ENCODE results near the gene HOMER2.
"Not testable (repeated sequence)": the region's sequence is repeated elsewhere in the genome, so short reads cannot be mapped to it uniquely, and the experiment has no call there.

Gene HOMER2

DNA sequence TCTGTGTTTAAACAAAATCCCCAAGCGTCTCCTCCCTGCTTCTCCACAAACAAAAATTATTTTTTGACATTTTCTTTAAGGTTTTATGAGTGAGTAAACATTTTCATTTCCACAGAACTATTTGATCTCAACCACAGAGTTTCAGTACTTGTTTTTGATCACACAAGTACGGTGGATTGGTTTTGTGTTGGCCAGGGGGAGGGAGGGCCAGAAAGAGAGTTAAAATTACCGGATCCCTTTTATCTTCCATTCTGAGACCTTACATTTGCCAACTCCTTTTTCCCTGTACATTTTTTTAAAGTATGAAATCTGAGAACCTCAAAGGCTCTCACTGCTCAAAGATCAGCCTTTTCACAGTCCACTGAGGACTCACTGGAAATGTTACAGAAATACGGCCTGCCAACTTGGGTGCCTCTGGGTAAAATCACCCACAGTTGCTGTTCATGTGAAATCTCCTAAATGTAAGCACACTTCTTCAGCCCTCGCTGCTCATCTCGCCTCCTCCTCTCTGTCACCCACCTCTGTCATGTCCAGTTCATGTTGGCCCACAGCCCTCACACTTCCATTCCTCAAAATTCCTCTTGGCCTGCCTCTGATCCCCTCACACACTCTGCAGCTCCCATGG lies 1.7 kb downstream of the HOMER2 start:
- Mint-ChIP-seq H3K4me1 (no peaks in the 10 kb centered on the region), H3K36me3 (no peaks in the 10 kb centered on the region), H3K27me3 (peaks cover 6% of the 10 kb centered on the region), H3K9me3 (no peaks in the 10 kb centered on the region), H3K4me3 (no peak overlapping the region), H3K27ac (no peak overlapping the region)
- ATAC-seq (ENCODE audit: low read depth) = peak; percentile 28
- DNase-seq (ENCODE audit: low spot score in 2 of 2) = no peak

DNA sequence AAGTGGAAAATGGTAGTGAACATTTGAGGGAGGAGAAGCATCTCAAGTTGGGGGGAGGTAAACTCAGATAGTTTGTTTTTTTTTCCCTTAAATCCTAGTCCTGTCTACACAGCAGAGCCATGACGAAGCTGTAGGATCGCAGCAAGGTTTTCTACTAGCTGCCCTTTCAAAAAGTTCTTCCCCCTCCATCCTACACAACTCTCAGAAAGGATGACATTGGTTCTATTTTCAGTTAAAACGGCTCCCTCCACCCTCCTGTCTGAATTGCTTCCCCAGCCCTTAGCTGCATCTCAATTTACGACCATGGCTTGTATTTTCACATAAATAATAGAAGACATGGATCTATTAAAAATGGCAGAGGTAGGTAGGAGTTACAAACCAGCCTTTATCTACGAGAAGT lies 2.2 kb downstream of the HOMER2 start:
- ATAC-seq (ENCODE audit: low read depth) (no peak), DNase-seq (ENCODE audit: low spot score in 2 of 2) (no peak)
- H3K27ac Mint-ChIP-seq = no peak overlapping the region
- H3K27me3 Mint-ChIP-seq = peaks cover 6% of the 10 kb centered on the region
- H3K4me3 Mint-ChIP-seq = no peak overlapping the region
- no peaks in the 10 kb centered on the region for H3K4me1 Mint-ChIP-seq
- no peaks in the 10 kb centered on the region for H3K9me3 Mint-ChIP-seq
- H3K36me3 Mint-ChIP-seq = no peaks in the 10 kb centered on the region

DNA sequence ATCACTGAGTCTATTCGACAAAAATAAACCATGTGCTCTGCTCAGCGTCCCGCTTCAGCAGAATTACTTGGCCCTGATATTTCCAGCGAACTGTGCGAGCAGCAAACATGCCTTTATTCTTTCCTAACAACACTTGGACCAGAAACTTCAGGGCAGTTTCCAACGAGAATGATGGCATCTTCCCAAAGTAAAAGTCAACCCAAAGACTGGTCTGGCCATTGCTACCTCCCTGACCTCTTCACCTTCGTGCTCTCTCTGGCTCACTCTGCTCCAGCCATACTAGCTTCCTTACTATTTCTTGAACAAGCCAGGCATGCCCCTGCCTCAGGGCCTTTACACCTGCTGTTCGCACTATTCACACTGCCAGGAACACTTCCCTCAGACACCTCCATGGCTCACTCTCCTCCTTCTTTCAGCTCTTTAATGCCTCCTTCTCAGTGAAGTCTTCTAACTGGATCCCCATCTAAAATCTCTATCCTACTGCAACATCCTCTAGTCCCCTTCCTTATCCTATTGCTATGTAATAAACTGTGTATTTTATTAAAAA lies 6.3 kb downstream of the HOMER2 start:
- ATAC-seq (ENCODE audit: low read depth) (no peak), DNase-seq (ENCODE audit: low spot score in 2 of 2) (no peak)
- H3K9me3 Mint-ChIP-seq = no peaks in the 10 kb centered on the region
- no peaks in the 10 kb centered on the region for H3K4me1 Mint-ChIP-seq
- H3K27me3 Mint-ChIP-seq = peaks cover 12% of the 10 kb centered on the region
- H3K27ac Mint-ChIP-seq = no peak overlapping the region
- no peak overlapping the region for H3K4me3 Mint-ChIP-seq
- H3K36me3 Mint-ChIP-seq = no peaks in the 10 kb centered on the region

DNA sequence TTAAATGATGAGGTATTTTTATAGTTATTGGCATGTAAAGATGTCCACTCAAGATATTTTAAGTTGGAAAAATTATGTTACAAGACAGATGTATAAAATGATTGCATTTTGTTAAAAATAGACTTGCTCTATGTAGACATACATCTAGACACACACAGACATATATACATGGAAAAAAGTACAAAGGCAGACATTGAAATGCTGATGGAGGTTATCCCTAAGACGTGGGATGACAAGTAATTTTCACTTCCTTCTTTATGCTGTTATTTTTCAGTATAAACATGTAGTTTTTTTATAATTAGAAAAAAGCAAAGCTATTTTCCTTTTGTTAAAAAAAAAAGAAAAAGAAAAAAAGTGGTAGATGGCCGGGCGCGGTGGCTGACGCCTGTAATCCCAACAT lies 7.2 kb downstream of the HOMER2 start:
- no peaks in the 10 kb centered on the region for H3K36me3 Mint-ChIP-seq
- no peak overlapping the region for H3K4me3 Mint-ChIP-seq
- H3K27ac Mint-ChIP-seq = no peak overlapping the region
- no peaks in the 10 kb centered on the region for H3K9me3 Mint-ChIP-seq
- peaks cover 12% of the 10 kb centered on the region for H3K27me3 Mint-ChIP-seq
- no peak for DNase-seq (ENCODE audit: low spot score in 2 of 2)
- H3K4me1 Mint-ChIP-seq = no peaks in the 10 kb centered on the region
- no peak for ATAC-seq (ENCODE audit: low read depth)

DNA sequence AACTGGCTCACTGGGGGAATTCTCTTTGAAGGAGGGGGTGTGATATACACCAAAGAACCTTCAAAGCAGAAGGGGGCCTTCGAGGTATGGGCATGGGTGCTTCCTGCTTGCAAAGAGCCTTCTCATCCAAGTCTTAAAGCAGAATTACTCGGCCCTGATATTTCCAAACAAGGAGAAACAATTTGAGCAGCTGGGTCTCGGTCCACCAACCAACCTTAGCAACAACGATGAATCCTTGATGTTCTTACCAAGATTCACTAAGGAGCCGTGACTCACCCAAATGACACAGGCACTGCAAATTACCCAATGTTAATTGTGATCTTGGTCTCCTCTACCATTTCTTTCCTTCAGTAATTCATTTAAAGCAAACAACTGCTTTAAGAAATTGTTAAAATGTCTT lies 7.7 kb downstream of the HOMER2 start:
- DNase-seq (ENCODE audit: low spot score in 2 of 2) (no peak), ATAC-seq (ENCODE audit: low read depth) (no peak)
- peaks cover 12% of the 10 kb centered on the region for H3K27me3 Mint-ChIP-seq
- no peak overlapping the region for H3K4me3 Mint-ChIP-seq
- H3K27ac Mint-ChIP-seq = no peak overlapping the region
- H3K9me3 Mint-ChIP-seq = no peaks in the 10 kb centered on the region
- no peaks in the 10 kb centered on the region for H3K4me1 Mint-ChIP-seq
- no peaks in the 10 kb centered on the region for H3K36me3 Mint-ChIP-seq

DNA sequence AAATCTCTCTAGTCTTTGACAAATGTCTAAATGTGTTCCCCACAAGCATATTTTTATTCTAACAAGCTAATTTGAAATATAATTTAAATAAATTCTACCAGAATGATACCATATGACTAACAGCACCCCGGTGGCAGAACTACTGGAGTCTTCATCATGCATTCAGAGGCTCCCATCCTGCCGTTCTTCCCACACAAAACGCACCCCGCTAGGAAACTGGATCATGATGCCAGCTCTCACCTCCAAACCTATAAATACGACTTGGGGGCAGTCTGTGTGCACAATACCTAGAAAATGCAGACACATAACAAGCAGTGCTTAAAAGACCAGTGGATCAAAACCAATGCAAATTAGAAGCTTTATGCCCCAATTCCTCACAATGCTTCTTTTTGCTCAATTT lies 8.5 kb downstream of the HOMER2 start:
- ATAC-seq (ENCODE audit: low read depth) (no peak), DNase-seq (ENCODE audit: low spot score in 2 of 2) (no peak)
- H3K4me1 Mint-ChIP-seq = no peaks in the 10 kb centered on the region
- no peaks in the 10 kb centered on the region for H3K9me3 Mint-ChIP-seq
- peaks cover 1% of the 10 kb centered on the region for H3K36me3 Mint-ChIP-seq
- no peak overlapping the region for H3K27ac Mint-ChIP-seq
- H3K4me3 Mint-ChIP-seq = no peak overlapping the region
- peaks cover 13% of the 10 kb centered on the region for H3K27me3 Mint-ChIP-seq

DNA sequence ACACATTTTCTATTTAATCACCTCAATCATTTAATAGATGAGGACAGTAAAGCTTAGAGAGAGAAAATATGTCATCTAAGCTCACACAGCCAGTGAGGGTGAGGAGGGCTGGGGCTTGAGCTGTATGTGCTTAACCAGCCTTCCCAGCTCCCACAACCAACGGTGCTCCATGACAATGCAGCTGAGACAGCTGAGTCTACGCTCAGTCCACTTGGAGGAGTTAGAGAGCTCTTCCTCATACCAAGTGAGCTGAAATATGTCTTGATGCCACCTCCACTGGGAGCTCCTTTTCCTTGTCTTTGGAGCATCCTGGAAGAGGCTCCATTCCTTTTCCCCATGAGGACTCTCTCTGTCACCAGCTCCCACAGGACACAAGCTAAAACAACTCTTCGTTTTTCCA lies 9.3 kb downstream of the HOMER2 start:
- H3K36me3 Mint-ChIP-seq = peaks cover 9% of the 10 kb centered on the region
- H3K27me3 Mint-ChIP-seq = peaks cover 21% of the 10 kb centered on the region
- no peak for DNase-seq (ENCODE audit: low spot score in 2 of 2)
- H3K27ac Mint-ChIP-seq = no peak overlapping the region
- H3K4me1 Mint-ChIP-seq = no peaks in the 10 kb centered on the region
- H3K9me3 Mint-ChIP-seq = peaks cover 2% of the 10 kb centered on the region
- ATAC-seq (ENCODE audit: low read depth) = no peak
- H3K4me3 Mint-ChIP-seq = no peak overlapping the region

DNA sequence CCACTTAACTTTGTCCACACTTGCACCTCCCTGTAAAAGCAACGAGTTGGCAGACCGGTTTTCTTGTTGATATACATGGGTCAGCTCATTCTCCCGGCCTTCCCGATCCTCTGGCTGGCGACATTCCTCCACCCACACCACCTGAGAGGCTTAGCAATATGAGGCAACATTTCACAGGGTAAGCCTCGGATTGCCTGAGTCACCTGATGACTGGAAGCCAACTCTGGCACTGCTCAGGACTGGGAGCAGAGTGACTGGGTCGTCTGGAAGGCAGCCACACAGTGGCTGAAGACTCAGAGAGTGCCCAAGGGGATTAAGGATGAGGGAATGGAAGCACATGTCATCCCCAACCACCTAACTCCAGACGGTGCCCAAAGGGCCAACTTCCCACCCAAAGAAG lies 9.8 kb downstream of the HOMER2 start:
- H3K36me3 Mint-ChIP-seq = peaks cover 9% of the 10 kb centered on the region
- no peaks in the 10 kb centered on the region for H3K4me1 Mint-ChIP-seq
- no peak overlapping the region for H3K27ac Mint-ChIP-seq
- peaks cover 21% of the 10 kb centered on the region for H3K27me3 Mint-ChIP-seq
- no peak overlapping the region for H3K4me3 Mint-ChIP-seq
- H3K9me3 Mint-ChIP-seq = peaks cover 2% of the 10 kb centered on the region
- DNase-seq (ENCODE audit: low spot score in 2 of 2) (no peak), ATAC-seq (ENCODE audit: low read depth) (no peak)

DNA sequence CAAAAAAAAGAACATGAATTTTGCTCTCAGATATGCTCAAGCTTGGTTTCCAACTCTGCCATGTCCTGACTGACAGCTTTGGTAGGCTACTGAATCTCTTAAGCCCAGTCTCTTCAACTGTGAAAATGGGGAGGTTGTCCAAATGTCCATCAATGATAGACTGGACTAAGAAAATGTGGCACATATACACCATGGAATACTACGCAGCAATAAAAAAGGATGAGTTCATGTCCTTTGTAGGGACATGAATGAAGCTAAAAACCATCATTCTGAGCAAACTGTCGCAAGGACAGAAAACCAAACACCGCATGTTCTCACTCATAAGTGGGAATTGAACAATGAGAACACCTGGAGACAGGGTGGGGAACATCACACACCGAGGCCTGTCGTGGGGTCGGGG lies 12.8 kb downstream of the HOMER2 start:
- not testable (repeated sequence) for ATAC-seq (ENCODE audit: low read depth); H3K4me3 Mint-ChIP-seq; H3K36me3 Mint-ChIP-seq; H3K27ac Mint-ChIP-seq; H3K4me1 Mint-ChIP-seq; H3K9me3 Mint-ChIP-seq; DNase-seq (ENCODE audit: low spot score in 2 of 2)
- H3K27me3 Mint-ChIP-seq = peaks cover 24% of the 10 kb centered on the region

DNA sequence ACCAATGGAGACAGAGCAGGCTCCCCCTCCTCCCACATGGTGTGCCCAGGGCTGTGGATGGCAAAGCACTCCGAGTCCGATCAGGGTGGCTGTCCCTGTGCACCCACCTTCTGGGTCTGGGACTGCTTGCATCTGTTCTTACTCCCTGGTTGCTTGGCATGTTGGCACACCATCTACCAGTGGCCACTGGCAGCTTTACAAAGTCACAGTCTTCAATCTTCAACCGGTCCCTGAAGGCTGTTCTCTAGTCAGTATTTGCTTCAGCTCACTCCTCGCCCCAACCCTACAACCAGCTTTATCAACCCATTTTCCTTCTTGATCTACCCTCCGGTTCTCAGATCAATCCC lies 14.8 kb downstream of the HOMER2 start:
- H3K4me1 Mint-ChIP-seq = peaks cover 8% of the 10 kb centered on the region
- H3K36me3 Mint-ChIP-seq = peaks cover 9% of the 10 kb centered on the region
- ATAC-seq (ENCODE audit: low read depth) (no peak), DNase-seq (ENCODE audit: low spot score in 2 of 2) (no peak)
- no peak overlapping the region for H3K27ac Mint-ChIP-seq
- peaks cover 24% of the 10 kb centered on the region for H3K27me3 Mint-ChIP-seq
- peaks cover 2% of the 10 kb centered on the region for H3K9me3 Mint-ChIP-seq
- no peak overlapping the region for H3K4me3 Mint-ChIP-seq

DNA sequence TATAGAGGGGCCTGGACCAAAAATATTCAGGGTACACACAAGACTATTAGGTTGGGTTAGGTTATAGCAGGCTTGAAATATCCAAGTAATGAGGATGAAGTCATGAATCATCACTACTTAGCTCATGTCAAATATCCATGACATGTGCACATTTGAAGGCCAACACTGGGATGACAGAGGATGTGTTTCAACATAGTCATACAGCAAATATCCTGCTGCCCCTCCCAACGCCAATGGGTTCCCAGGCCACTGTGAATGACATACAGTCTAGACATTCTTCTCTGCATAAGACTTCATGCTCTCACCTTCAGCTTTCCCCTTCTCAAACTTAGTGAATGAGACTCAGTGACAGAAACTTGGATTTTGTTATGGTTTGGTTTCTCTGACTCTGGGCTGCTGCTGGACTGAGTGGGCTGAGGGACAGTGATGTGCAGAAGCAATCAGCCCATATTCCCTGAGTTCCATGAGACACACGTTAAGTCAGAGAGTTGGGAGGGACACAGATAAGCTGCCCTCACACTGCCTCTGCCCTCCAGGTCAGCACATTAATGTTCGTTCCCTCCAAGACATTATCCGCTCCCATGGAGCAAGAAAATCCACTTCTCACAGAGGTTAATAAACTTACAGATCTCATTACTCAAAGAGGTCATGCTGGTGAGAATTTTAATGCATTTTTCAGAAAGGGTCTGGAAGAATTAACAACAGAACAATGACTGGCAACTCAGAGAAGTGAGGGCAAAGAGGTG lies 15.4 kb downstream of the HOMER2 start:
- no peak overlapping the region for H3K4me3 Mint-ChIP-seq
- peaks cover 2% of the 10 kb centered on the region for H3K9me3 Mint-ChIP-seq
- no peak overlapping the region for H3K27ac Mint-ChIP-seq
- peaks cover 9% of the 10 kb centered on the region for H3K36me3 Mint-ChIP-seq
- DNase-seq (ENCODE audit: low spot score in 2 of 2) = no peak
- H3K4me1 Mint-ChIP-seq = peaks cover 8% of the 10 kb centered on the region
- H3K27me3 Mint-ChIP-seq = peaks cover 24% of the 10 kb centered on the region
- no peak for ATAC-seq (ENCODE audit: low read depth)

DNA sequence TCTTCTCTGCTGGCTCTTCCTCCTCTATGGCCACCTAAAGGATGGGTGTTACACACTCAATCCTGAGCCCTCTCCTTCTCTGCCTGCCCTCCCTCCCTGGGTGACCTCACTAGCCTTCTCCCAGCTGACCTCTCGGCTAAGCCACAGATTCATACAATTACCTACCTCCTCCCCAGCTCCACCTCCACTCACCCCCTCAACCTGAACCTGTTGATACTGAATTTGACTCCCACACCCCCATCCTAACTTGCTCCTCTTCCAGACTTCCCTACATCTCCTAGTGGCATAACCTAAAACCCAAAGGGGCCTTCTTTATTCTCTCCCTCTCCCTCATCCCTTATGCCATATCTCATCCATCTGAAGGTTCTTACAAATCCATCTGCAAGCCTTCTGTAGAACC lies 17.1 kb downstream of the HOMER2 start:
- DNase-seq (ENCODE audit: low spot score in 2 of 2) (no peak), ATAC-seq (ENCODE audit: low read depth) (no peak)
- H3K9me3 Mint-ChIP-seq = peaks cover 2% of the 10 kb centered on the region
- no peak overlapping the region for H3K4me3 Mint-ChIP-seq
- peaks cover 18% of the 10 kb centered on the region for H3K27me3 Mint-ChIP-seq
- H3K36me3 Mint-ChIP-seq = peaks cover 9% of the 10 kb centered on the region
- peaks cover 8% of the 10 kb centered on the region for H3K4me1 Mint-ChIP-seq
- no peak overlapping the region for H3K27ac Mint-ChIP-seq

DNA sequence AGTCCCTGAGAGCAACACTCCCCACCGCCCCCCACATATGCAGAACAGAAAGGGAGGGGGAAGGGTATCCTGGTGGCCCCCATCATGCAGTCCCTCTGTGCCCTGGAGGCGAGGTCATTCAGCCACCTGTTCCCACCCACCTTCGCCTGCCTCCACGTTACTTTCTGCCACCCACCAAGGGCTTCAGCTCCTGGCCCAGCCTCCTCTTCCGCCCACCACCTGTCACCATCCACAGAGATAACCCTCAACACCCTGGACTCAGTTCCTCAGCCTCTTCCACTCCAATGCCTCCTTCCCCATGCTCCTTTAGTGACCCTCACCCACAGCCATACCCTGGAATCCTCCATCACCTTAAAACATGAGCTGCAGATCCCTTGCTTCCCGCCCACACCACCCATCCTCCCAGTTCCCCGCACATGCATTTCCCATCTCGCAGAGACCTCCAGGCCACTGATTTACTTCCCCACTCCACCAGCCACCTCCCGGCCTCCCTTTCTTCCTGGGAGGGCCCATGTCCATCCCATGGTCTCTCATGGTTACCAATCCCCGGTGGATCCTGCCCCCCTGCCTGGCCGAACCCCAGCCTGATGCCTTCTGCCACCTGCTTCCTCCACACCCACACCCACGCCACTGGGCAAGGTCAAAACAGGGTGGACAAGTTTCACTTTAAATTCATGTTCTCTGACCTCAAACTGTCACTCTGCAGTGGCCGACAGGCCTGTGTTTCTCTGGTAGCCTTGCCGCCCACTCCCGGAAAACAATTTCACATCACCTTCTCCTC lies 18.2 kb downstream of the HOMER2 start:
- DNase-seq (ENCODE audit: low spot score in 2 of 2) (no peak), ATAC-seq (ENCODE audit: low read depth) (no peak)
- no peak overlapping the region for H3K27ac Mint-ChIP-seq
- H3K27me3 Mint-ChIP-seq = peaks cover 18% of the 10 kb centered on the region
- peaks cover 2% of the 10 kb centered on the region for H3K9me3 Mint-ChIP-seq
- H3K4me1 Mint-ChIP-seq = peaks cover 8% of the 10 kb centered on the region
- peaks cover 9% of the 10 kb centered on the region for H3K36me3 Mint-ChIP-seq
- no peak overlapping the region for H3K4me3 Mint-ChIP-seq

DNA sequence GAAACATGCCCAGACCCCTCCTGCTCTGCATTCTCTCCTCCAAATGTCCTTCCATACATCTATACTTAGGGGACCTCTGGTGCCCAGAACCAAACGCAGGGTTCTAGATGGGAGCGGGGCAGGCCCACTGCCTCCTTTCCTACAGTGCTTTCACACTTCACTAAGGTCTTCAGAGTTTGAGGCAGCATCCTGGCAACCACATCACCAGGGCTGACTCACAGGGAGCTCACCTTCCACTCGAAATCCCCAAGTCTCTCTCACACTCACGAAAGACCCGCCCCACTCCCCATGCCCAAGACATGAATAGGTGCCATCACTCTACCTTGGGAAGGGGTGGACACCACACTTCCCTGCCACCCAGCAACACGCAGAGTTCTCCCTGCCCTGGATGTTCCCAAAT lies 18.9 kb downstream of the HOMER2 start:
- H3K4me1 Mint-ChIP-seq = peaks cover 8% of the 10 kb centered on the region
- DNase-seq (ENCODE audit: low spot score in 2 of 2) = no peak
- no peak for ATAC-seq (ENCODE audit: low read depth)
- peaks cover 2% of the 10 kb centered on the region for H3K9me3 Mint-ChIP-seq
- peaks cover 12% of the 10 kb centered on the region for H3K27me3 Mint-ChIP-seq
- H3K27ac Mint-ChIP-seq = no peak overlapping the region
- H3K4me3 Mint-ChIP-seq = no peak overlapping the region
- H3K36me3 Mint-ChIP-seq = peaks cover 3% of the 10 kb centered on the region

All from memory B cell (primary cell).